GM12878 (cell line): ENCODE measurements around the gene RAP1GAP2.

Experiments
- CEBPB ChIP-seq, 2 experiments: fragments of 150-350 bp in 1 of 2; IDR thresholded peaks; 2 replicates each; pipeline ENCODE4 v1.6.1; 2012 to 2014; ENCODE audit warnings: low read depth in 2 of 2, low read length in 2 of 2, borderline replicate concordance in 1 of 2, inconsistent platforms in 1 of 2
- CEBPZ ChIP-seq: fragments of 150-350 bp; IDR thresholded peaks from 2 replicates; pipeline ENCODE4 v1.6.1; 2016; ENCODE audit warnings: low read depth, low read length
- CTCF ChIP-seq, 3 experiments: IDR thresholded peaks in 2 of 3; conservative IDR thresholded peaks in 1 of 3; 2 replicates each; pipeline ENCODE4 v1.5.1; 2011; ENCODE audit warnings: low read depth in 3 of 3, low read length in 3 of 3, mild to moderate bottlenecking in 3 of 3, control low read depth in 2 of 3, moderate library complexity in 2 of 3, inconsistent platforms in 1 of 3, mixed read lengths in 1 of 3; ENCODE audit not compliant: control insufficient read depth in 2 of 3, insufficient read depth in 1 of 3; ENCODE audit errors: extremely low read depth in 1 of 3
- GABPA ChIP-seq: IDR thresholded peaks from 2 replicates; pipeline ENCODE4 v1.6.1; 2014; ENCODE audit warnings: antibody characterized with exemption, low read depth, mild to moderate bottlenecking, inconsistent platforms
- JUND ChIP-seq: IDR thresholded peaks from 2 replicates; pipeline ENCODE4 v1.6.1; 2012; ENCODE audit warnings: low read depth, mild to moderate bottlenecking, low read length, improper control_type of control experiment, moderate library complexity

- no peak for TF ChIP-seq CEBPB (IDR thresholded peaks at IDR 0.05; ENCODE audit: borderline replicate concordance in 1 of 2, low read depth in 2 of 2, low read length in 2 of 2)
- TF ChIP-seq JUND, result no peak
- TF ChIP-seq CEBPZ, result peak; percentile 50; the same call in 1 of the 2 replicates
- peak; percentile 59 to 77 (median 64) for TF ChIP-seq CTCF (IDR thresholded peaks at IDR 0.05 in 2 of 3, conservative IDR thresholded peaks at IDR 0.05 in 1 of 3; ENCODE audit: control insufficient read depth in 2 of 3, extremely low read depth in 1 of 3, insufficient read depth in 1 of 3, low read depth in 3 of 3, low read length in 3 of 3)
- peak; percentile 68 for TF ChIP-seq GABPA
Observed at GRCh38 chr17:3048727-3049471, 252.7 kb downstream of the RAP1GAP2 start.
